A673 (cell line): ENCODE measurements around the gene ST3GAL4.

Experiments
- CTCF ChIP-seq: fragments of 300-800, 200-600 bp; sonication (generic); conservative IDR thresholded peaks from 2 replicates; pipeline ENCODE4 v1.5.1; 2017; ENCODE audit warnings: low read depth, mild to moderate bottlenecking, antibody characterized with exemption, low read length, moderate library complexity, mixed read lengths
- EZH2 ChIP-seq: fragments of 200-600 bp; sonication (generic); IDR thresholded peaks from 2 replicates; pipeline ENCODE4 v1.6.1; 2017; ENCODE audit warnings: borderline replicate concordance, low read depth, mild to moderate bottlenecking, mixed read lengths, antibody characterized with exemption, low read length; ENCODE audit not compliant: poor library complexity, severe bottlenecking

- TF ChIP-seq CTCF (no peak), EZH2 (no peak)
Measured at GRCh38 chr11:126434950-126435335, 79.5 kb downstream of the ST3GAL4 start.
